Neural progenitor cell (in vitro differentiated cells): ENCODE measurements around the gene SIRT1. TPM values are rescaled to one million over a fixed set of nuclear protein-coding genes. Genes with fewer than 3 reads are reported as not detected.

Experiments
- DNase-seq: peaks from one replicate; pipeline ENCODE4 v3.0.0-alpha.2; 2016; ENCODE audit warnings: low spot score
- H2AFZ ChIP-seq: fragments of 200-600 bp; sonication (generic); replicated peaks from 2 replicates; pipeline ENCODE4 v1.6.1; 2016; ENCODE audit warnings: antibody characterized with exemption
- H3F3A ChIP-seq: fragments of 200-600 bp; sonication (generic); 2 replicates; pipeline ENCODE4 v1.6.1; 2016; ENCODE audit warnings: antibody characterized with exemption, low read depth
- H3K27ac ChIP-seq: fragments of 200-600 bp; sonication (generic); 2 replicates; pipeline ENCODE4 v1.5.1; 2016; ENCODE audit warnings: mild to moderate bottlenecking
- H3K27me3 ChIP-seq: fragments of 200-600 bp; sonication (generic); 2 replicates; pipeline ENCODE4 v1.6.1; 2016; ENCODE audit warnings: mild to moderate bottlenecking, moderate library complexity
- H3K36me3 ChIP-seq: fragments of 200-600 bp; sonication (generic); 2 replicates; pipeline ENCODE4 v1.5.1; 2016
- H3K4me1 ChIP-seq: fragments of 200-600 bp; sonication (generic); 2 replicates; pipeline ENCODE4 v1.6.1; 2016; ENCODE audit warnings: mixed run types
- H3K4me2 ChIP-seq: fragments of 200-600 bp; sonication (generic); 2 replicates; pipeline ENCODE4 v1.6.1; 2016
- H3K4me3 ChIP-seq: fragments of 200-600 bp; sonication (generic); 2 replicates; pipeline ENCODE4 v1.5.1; 2016
- H3K79me2 ChIP-seq: fragments of 200-600 bp; sonication (generic); 2 replicates; pipeline ENCODE4 v1.6.1; 2016; ENCODE audit warnings: low read depth
- H3K9ac ChIP-seq: fragments of 200-600 bp; sonication (generic); 2 replicates; pipeline ENCODE4 v1.6.1; 2016
- H3K9me3 ChIP-seq: fragments of 200-600 bp; sonication (generic); 2 replicates; pipeline ENCODE4 v1.5.1; 2016; ENCODE audit warnings: low read depth
- H4K20me1 ChIP-seq: fragments of 200-600 bp; sonication (generic); 2 replicates; pipeline ENCODE4 v1.6.1; 2016; ENCODE audit warnings: low read depth
- H3K27ac Mint-ChIP-seq: 3 replicates; pipeline ENCODE4 v1.8.0; 2021; ENCODE audit warnings: mixed read lengths
- H3K27me3 Mint-ChIP-seq: 2 replicates; pipeline ENCODE4 v1.8.0; 2022; ENCODE audit warnings: low read depth, mild to moderate bottlenecking, inconsistent platforms, moderate library complexity, mixed read lengths; ENCODE audit not compliant: insufficient read depth
- H3K36me3 Mint-ChIP-seq: 3 replicates; pipeline ENCODE4 v1.8.0; 2021; ENCODE audit warnings: mixed read lengths
- H3K4me1 Mint-ChIP-seq: 3 replicates; pipeline ENCODE4 v1.8.0; 2021; ENCODE audit warnings: mixed read lengths
- H3K4me3 Mint-ChIP-seq: 3 replicates; pipeline ENCODE4 v1.8.0; 2021; ENCODE audit warnings: mild to moderate bottlenecking, moderate library complexity, mixed read lengths
- H3K9me3 Mint-ChIP-seq: 3 replicates; pipeline ENCODE4 v1.8.0; 2020; ENCODE audit warnings: mixed read lengths
- EZH2 ChIP-seq: fragments of 200-600 bp; sonication (generic); IDR thresholded peaks from 2 replicates; pipeline ENCODE4 v1.6.1; 2017; ENCODE audit warnings: antibody characterized with exemption, mild to moderate bottlenecking, moderate library complexity
- EZH2phosphoT487 ChIP-seq: fragments of 200-600 bp; sonication (generic); IDR thresholded peaks from 2 replicates; pipeline ENCODE4 v1.6.1; 2017; ENCODE audit warnings: antibody characterized with exemption
- total RNA-seq: library from RNA; depleted of rRNA; stranded (reverse); fragments of >200 nt; gene quantifications from 2 replicates; pipeline ENCODE4 v1.2.3, GENCODE V29; 2015; ENCODE audit warnings: low replicate concordance
- TF ChIP-seq, protein P1 (sequence below): fragments of 200-600 bp; sonication (generic); IDR thresholded peaks from 2 replicates; pipeline ENCODE4 v1.5.1; 2017; ENCODE audit warnings: antibody characterized with exemption, mild to moderate bottlenecking

Gene SIRT1
- total RNA-seq, 1 donor from 2014 or later = 48.5 TPM

DNA sequence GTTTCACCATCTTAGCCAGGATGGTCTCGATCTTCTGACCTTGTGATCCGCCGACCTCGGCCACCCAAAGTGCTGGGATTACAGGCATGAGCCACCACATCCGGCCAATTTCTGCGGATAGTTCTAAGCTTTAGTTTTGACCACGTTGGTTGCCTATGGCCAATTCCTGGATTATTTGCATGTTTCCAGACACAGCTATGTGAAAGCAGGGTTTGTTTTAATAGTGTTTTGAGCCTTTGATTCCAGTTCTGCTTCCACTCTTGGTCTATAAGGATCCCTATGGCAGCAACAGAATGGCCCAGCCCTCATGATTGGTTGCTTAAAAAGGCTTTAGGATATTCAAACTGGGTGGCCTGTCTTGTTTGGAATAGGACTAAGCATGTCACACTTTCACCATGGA, 19.1 kb downstream of the SIRT1 start:
- H3K4me3 ChIP-seq = no peak overlapping the region
- H3K9ac ChIP-seq = no peak overlapping the region
- Mint-ChIP-seq H3K9me3 (no peaks in the 10 kb centered on the region), H3K4me3 (no peak overlapping the region), H3K27ac (no peak overlapping the region), H3K27me3 (peaks cover 3% of the 10 kb centered on the region), H3K36me3 (peaks cover 45% of the 10 kb centered on the region), H3K4me1 (no peaks in the 10 kb centered on the region)
- H3K4me2 ChIP-seq = no peak overlapping the region
- H3F3A ChIP-seq = no peaks in the 10 kb centered on the region
- H3K9me3 ChIP-seq = no peaks in the 10 kb centered on the region
- H2AFZ ChIP-seq = no peak overlapping the region
- no peak overlapping the region for H3K27ac ChIP-seq
- peaks cover 79% of the 10 kb centered on the region for H3K79me2 ChIP-seq
- H4K20me1 ChIP-seq = peaks cover 23% of the 10 kb centered on the region
- no peak for DNase-seq
- H3K36me3 ChIP-seq = peaks cover 39% of the 10 kb centered on the region
- no peaks in the 10 kb centered on the region for H3K4me1 ChIP-seq
- no peaks in the 10 kb centered on the region for H3K27me3 ChIP-seq
- TF ChIP-seq, protein P1, sequence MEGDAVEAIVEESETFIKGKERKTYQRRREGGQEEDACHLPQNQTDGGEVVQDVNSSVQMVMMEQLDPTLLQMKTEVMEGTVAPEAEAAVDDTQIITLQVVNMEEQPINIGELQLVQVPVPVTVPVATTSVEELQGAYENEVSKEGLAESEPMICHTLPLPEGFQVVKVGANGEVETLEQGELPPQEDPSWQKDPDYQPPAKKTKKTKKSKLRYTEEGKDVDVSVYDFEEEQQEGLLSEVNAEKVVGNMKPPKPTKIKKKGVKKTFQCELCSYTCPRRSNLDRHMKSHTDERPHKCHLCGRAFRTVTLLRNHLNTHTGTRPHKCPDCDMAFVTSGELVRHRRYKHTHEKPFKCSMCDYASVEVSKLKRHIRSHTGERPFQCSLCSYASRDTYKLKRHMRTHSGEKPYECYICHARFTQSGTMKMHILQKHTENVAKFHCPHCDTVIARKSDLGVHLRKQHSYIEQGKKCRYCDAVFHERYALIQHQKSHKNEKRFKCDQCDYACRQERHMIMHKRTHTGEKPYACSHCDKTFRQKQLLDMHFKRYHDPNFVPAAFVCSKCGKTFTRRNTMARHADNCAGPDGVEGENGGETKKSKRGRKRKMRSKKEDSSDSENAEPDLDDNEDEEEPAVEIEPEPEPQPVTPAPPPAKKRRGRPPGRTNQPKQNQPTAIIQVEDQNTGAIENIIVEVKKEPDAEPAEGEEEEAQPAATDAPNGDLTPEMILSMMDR = no peak
- no peak for TF ChIP-seq EZH2phosphoT487
- no peak for TF ChIP-seq EZH2

- H3K9me3 Mint-ChIP-seq = no peaks in the 10 kb centered on the region
- no peak for DNase-seq
- Histone ChIP-seq H3K27me3 (no peaks in the 10 kb centered on the region), H3K9me3 (no peaks in the 10 kb centered on the region), H3K9ac (no peak overlapping the region), H4K20me1 (peaks cover 25% of the 10 kb centered on the region), H3K79me2 (peaks cover 12% of the 10 kb centered on the region), H3K27ac (no peak overlapping the region), H2AFZ (no peak overlapping the region), H3K36me3 (peaks cover 38% of the 10 kb centered on the region), H3K4me3 (no peak overlapping the region), H3K4me2 (no peak overlapping the region), H3F3A (peaks cover 15% of the 10 kb centered on the region), H3K4me1 (no peaks in the 10 kb centered on the region)
- H3K27me3 Mint-ChIP-seq = peaks cover 2% of the 10 kb centered on the region
- TF ChIP-seq, protein P1 = no peak
- TF ChIP-seq EZH2phosphoT487 (no peak), EZH2 (no peak)
- peaks cover 37% of the 10 kb centered on the region for H3K36me3 Mint-ChIP-seq
- H3K27ac Mint-ChIP-seq = no peak overlapping the region
- no peaks in the 10 kb centered on the region for H3K4me1 Mint-ChIP-seq
- no peak overlapping the region for H3K4me3 Mint-ChIP-seq
Measured at GRCh38 chr10:67912331-67912946, 28.0 kb downstream of the SIRT1 start.

GRCh38 chr10:67914777-67915340, 30.4 kb downstream of the SIRT1 start:
- TF ChIP-seq EZH2phosphoT487 (no peak), EZH2 (no peak)
- TF ChIP-seq, protein P1 = no peak
- no peak for DNase-seq
- Mint-ChIP-seq H3K4me1 (no peaks in the 10 kb centered on the region), H3K27ac (no peak overlapping the region), H3K4me3 (no peak overlapping the region), H3K27me3 (peaks cover under 1% of the 10 kb centered on the region), H3K9me3 (no peaks in the 10 kb centered on the region), H3K36me3 (peaks cover 26% of the 10 kb centered on the region)
- H3K36me3 ChIP-seq = peaks cover 25% of the 10 kb centered on the region
- no peaks in the 10 kb centered on the region for H3K9me3 ChIP-seq
- peaks cover 12% of the 10 kb centered on the region for H3K79me2 ChIP-seq
- H3K4me2 ChIP-seq = no peak overlapping the region
- peaks cover 35% of the 10 kb centered on the region for H3F3A ChIP-seq
- H3K4me1 ChIP-seq = no peaks in the 10 kb centered on the region
- H4K20me1 ChIP-seq = peaks cover 25% of the 10 kb centered on the region
- H3K4me3 ChIP-seq = no peak overlapping the region
- no peak overlapping the region for H2AFZ ChIP-seq
- no peaks in the 10 kb centered on the region for H3K27me3 ChIP-seq
- H3K9ac ChIP-seq = no peak overlapping the region
- H3K27ac ChIP-seq = no peak overlapping the region
